HEK293 (cell line): Measurements from ENCODE around the gene S100A6.

Experiments used
- GLIS2 ChIP-seq: fragments of 450-650 bp; formaldehyde crosslinking; IDR thresholded peaks from 2 replicates; pipeline ENCODE4 v1.5.1; 2016; ENCODE audit warnings: missing biosample characterization, missing genetic modification characterization
- KLF1 ChIP-seq: fragments of 450-650 bp; formaldehyde crosslinking; IDR thresholded peaks from 2 replicates; pipeline ENCODE4 v1.5.1; 2016; ENCODE audit warnings: missing biosample characterization, missing genetic modification characterization
- KLF10 ChIP-seq: fragments of 450-650 bp; IDR thresholded peaks from 2 replicates; pipeline ENCODE4 v1.5.1; 2018; ENCODE audit warnings: missing biosample characterization, mild to moderate bottlenecking, missing genetic modification characterization
- KLF7 ChIP-seq: fragments of 450-650 bp; formaldehyde crosslinking; IDR thresholded peaks from 2 replicates; pipeline ENCODE4 v1.5.1; 2016; ENCODE audit warnings: missing biosample characterization, missing genetic modification characterization, borderline replicate concordance
- KLF9 ChIP-seq: fragments of 450-650 bp; formaldehyde crosslinking; IDR thresholded peaks from 2 replicates; pipeline ENCODE4 v1.5.1; 2016; ENCODE audit warnings: missing biosample characterization, missing genetic modification characterization, low read depth
- PRDM6 ChIP-seq: fragments of 450-650 bp; formaldehyde crosslinking; IDR thresholded peaks from 2 replicates; pipeline ENCODE4 v1.5.1; 2017; ENCODE audit warnings: missing biosample characterization, missing genetic modification characterization
- RBAK ChIP-seq: fragments of 450-650 bp; formaldehyde crosslinking; IDR thresholded peaks from 2 replicates; pipeline ENCODE4 v1.5.1; 2016; ENCODE audit warnings: missing biosample characterization, missing genetic modification characterization
- SALL2 ChIP-seq: fragments of 450-650 bp; formaldehyde crosslinking; IDR thresholded peaks from 2 replicates; pipeline ENCODE4 v1.5.0; 2017; ENCODE audit warnings: missing biosample characterization, mild to moderate bottlenecking, missing genetic modification characterization, borderline replicate concordance
- SCRT2 ChIP-seq: fragments of 450-650 bp; formaldehyde crosslinking; IDR thresholded peaks from 2 replicates; pipeline ENCODE4 v1.5.1; 2016; ENCODE audit warnings: missing biosample characterization, missing genetic modification characterization
- SP3 ChIP-seq: fragments of 450-650 bp; formaldehyde crosslinking; IDR thresholded peaks from 2 replicates; pipeline ENCODE4 v1.5.1; 2016; ENCODE audit warnings: missing biosample characterization, missing genetic modification characterization
- TRIM28 ChIP-seq: IDR thresholded peaks from 2 replicates; pipeline ENCODE4 v1.6.1; 2011; ENCODE audit warnings: low read length, control low read depth, borderline replicate concordance
- YY2 ChIP-seq: fragments of 450-650 bp; formaldehyde crosslinking; IDR thresholded peaks from 2 replicates; pipeline ENCODE4 v1.5.1; 2016; ENCODE audit warnings: missing biosample characterization, missing genetic modification characterization
- ZBTB20 ChIP-seq: fragments of 450-650 bp; formaldehyde crosslinking; IDR thresholded peaks from 2 replicates; pipeline ENCODE4 v1.5.1; 2016; ENCODE audit warnings: missing biosample characterization, missing genetic modification characterization
- ZBTB44 ChIP-seq: fragments of 450-650 bp; IDR thresholded peaks from 2 replicates; pipeline ENCODE4 v1.5.1; 2018; ENCODE audit warnings: missing biosample characterization, mild to moderate bottlenecking, missing genetic modification characterization
- ZFP37 ChIP-seq: fragments of 450-650 bp; formaldehyde crosslinking; IDR thresholded peaks from 2 replicates; pipeline ENCODE4 v1.5.1; 2016; ENCODE audit warnings: missing biosample characterization, missing genetic modification characterization
- ZFP41 ChIP-seq: fragments of 450-650 bp; formaldehyde crosslinking; IDR thresholded peaks from 2 replicates; pipeline ENCODE4 v1.5.1; 2016; ENCODE audit warnings: missing biosample characterization, missing genetic modification characterization, borderline replicate concordance
- ZNF132 ChIP-seq: fragments of 450-650 bp; formaldehyde crosslinking; IDR thresholded peaks from 2 replicates; pipeline ENCODE4 v1.5.1; 2017; ENCODE audit warnings: missing biosample characterization, missing genetic modification characterization, borderline replicate concordance
- ZNF157 ChIP-seq: fragments of 450-650 bp; formaldehyde crosslinking; IDR thresholded peaks from 2 replicates; pipeline ENCODE4 v1.5.1; 2016; ENCODE audit warnings: missing biosample characterization, missing genetic modification characterization
- ZNF18 ChIP-seq: fragments of 450-650 bp; formaldehyde crosslinking; IDR thresholded peaks from 2 replicates; pipeline ENCODE4 v1.5.1; 2016; ENCODE audit warnings: missing biosample characterization, missing genetic modification characterization
- ZNF302 ChIP-seq: fragments of 450-650 bp; formaldehyde crosslinking; IDR thresholded peaks from 2 replicates; pipeline ENCODE4 v1.5.1; 2016; ENCODE audit warnings: missing biosample characterization, missing genetic modification characterization, low read depth
- ZNF341 ChIP-seq: fragments of 450-650 bp; formaldehyde crosslinking; IDR thresholded peaks from 2 replicates; pipeline ENCODE4; 2016; ENCODE audit warnings: low read depth, missing biosample characterization, missing genetic modification characterization
- ZNF354C ChIP-seq: fragments of 450-650 bp; formaldehyde crosslinking; IDR thresholded peaks from 2 replicates; pipeline ENCODE4 v1.5.1; 2016; ENCODE audit warnings: missing biosample characterization, missing genetic modification characterization, low read depth, borderline replicate concordance
- ZNF362 ChIP-seq: fragments of 450-650 bp; formaldehyde crosslinking; IDR thresholded peaks from 2 replicates; pipeline ENCODE4 v1.5.1; 2016; ENCODE audit warnings: missing biosample characterization, missing genetic modification characterization
- ZNF416 ChIP-seq: fragments of 450-650 bp; formaldehyde crosslinking; IDR thresholded peaks from 2 replicates; pipeline ENCODE4 v1.5.1; 2016; ENCODE audit warnings: missing biosample characterization, missing genetic modification characterization
- ZNF426 ChIP-seq: fragments of 450-650 bp; formaldehyde crosslinking; IDR thresholded peaks from 2 replicates; pipeline ENCODE4 v1.5.1; 2017; ENCODE audit warnings: missing biosample characterization, missing genetic modification characterization, mild to moderate bottlenecking, inconsistent platforms, moderate library complexity
- ZNF449 ChIP-seq: fragments of 450-650 bp; formaldehyde crosslinking; IDR thresholded peaks from 2 replicates; pipeline ENCODE4 v1.5.1; 2017; ENCODE audit warnings: missing biosample characterization, mild to moderate bottlenecking, missing genetic modification characterization, moderate library complexity
- ZNF473 ChIP-seq: fragments of 450-650 bp; formaldehyde crosslinking; IDR thresholded peaks from 2 replicates; pipeline ENCODE4 v1.5.1; 2017; ENCODE audit warnings: missing biosample characterization, missing genetic modification characterization
- ZNF488 ChIP-seq: fragments of 450-650 bp; formaldehyde crosslinking; IDR thresholded peaks from 2 replicates; pipeline ENCODE4 v1.5.1; 2016; ENCODE audit warnings: missing biosample characterization, missing genetic modification characterization
- ZNF501 ChIP-seq: fragments of 450-650 bp; formaldehyde crosslinking; IDR thresholded peaks from 2 replicates; pipeline ENCODE4 v1.5.1; 2016; ENCODE audit warnings: missing biosample characterization, missing genetic modification characterization
- ZNF580 ChIP-seq: fragments of 450-650 bp; formaldehyde crosslinking; IDR thresholded peaks from 2 replicates; pipeline ENCODE4 v1.5.1; 2016; ENCODE audit warnings: missing biosample characterization, missing genetic modification characterization
- ZNF677 ChIP-seq: fragments of 450-650 bp; IDR thresholded peaks from 2 replicates; pipeline ENCODE4 v1.5.0; 2018; ENCODE audit warnings: missing biosample characterization, mild to moderate bottlenecking, missing genetic modification characterization, moderate library complexity

S100A6 gene

GRCh38 chr1:153545067-153546055 lies 9.6 kb upstream of the S100A6 start, which contains the start of gene S100A4 (continued):
- TF ChIP-seq ZBTB44 (tag by site-specific recombination) (peak; percentile 72), SP3 (peak; percentile 78), TRIM28 (peak; percentile 67; the same call in 1 of the 2 replicates), ZFP37 (no peak), KLF9 (tag by site-specific recombination) (peak; percentile 93), ZNF501 (tag by site-specific recombination) (no peak), ZBTB20 (no peak; the same call in 1 of the 2 replicates), ZNF416 (tag by site-specific recombination) (no peak), ZNF302 (tag by site-specific recombination) (no peak), RBAK (tag by site-specific recombination) (no peak), ZNF18 (tag by site-specific recombination) (no peak), KLF10 (tag by site-specific recombination) (peak; percentile 44; the same call in 1 of the 2 replicates), GLIS2 (tag by site-specific recombination) (peak; percentile 84), ZNF473 (tag by site-specific recombination) (no peak), YY2 (no peak), ZNF677 (tag by site-specific recombination) (no peak), PRDM6 (tag by site-specific recombination) (no peak), ZNF157 (tag by site-specific recombination) (no peak), ZNF449 (tag by site-specific recombination) (no peak), KLF1 (tag by site-specific recombination) (peak; percentile 94), SCRT2 (no peak), ZFP41 (tag by site-specific recombination) (no peak), ZNF488 (no peak), ZNF362 (tag by site-specific recombination) (peak; percentile 77), ZNF580 (tag by site-specific recombination) (no peak), KLF7 (tag by site-specific recombination) (peak; percentile 98), ZNF341 (peak; percentile 83), ZNF354C (no peak), ZNF132 (tag by site-specific recombination) (no peak), ZNF426 (tag by site-specific recombination) (no peak), SALL2 (tag by site-specific recombination) (no peak)
